K562 (cell line): ENCODE results near the gene NAPEPLD. TPM values are rescaled to one million over a fixed set of nuclear protein-coding genes. Genes with fewer than 3 reads are reported as not detected.
A peak's percentile ranks its signal among the peaks of the same experiment; 100 is the strongest.

Experiments used
- ETS2 ChIP-seq: IDR thresholded peaks from 2 replicates; pipeline ENCODE4 v1.6.1; 2016; ENCODE audit warnings: borderline replicate concordance, missing genetic modification characterization, mild to moderate bottlenecking, moderate library complexity, missing compliant biosample characterization; ENCODE audit not compliant: poor library complexity, severe bottlenecking
- polyA plus RNA-seq, 8 experiments: library from polyadenylated mRNA; depleted of rRNA in 4 of 8; stranded (reverse) in 5 of 8; unstranded in 3 of 8; fragments of >200 nt; fragmentation: Nextera tagmentation in 2 of 8; fragmentation: Illumina TruSeq in 1 of 8; extraction: Ambion mirVana in 2 of 8; extraction: Trizol in 1 of 8; gene quantifications; 2 replicates each; pipeline versions ENCODE4 v1.2.1 to v1.2.3, GENCODE V29; 2011 to 2014; ENCODE audit warnings: inconsistent platforms in 1 of 8, missing spikeins in 1 of 8
- total RNA-seq, 7 experiments: library from RNA; depleted of rRNA in 6 of 7; stranded (reverse); fragments of >200 nt in 6 of 7; fragmentation: Illumina TruSeq in 2 of 7; extraction: Trizol in 2 of 7; gene quantifications; 2 replicates each; pipeline versions ENCODE4 v1.2.1 to v1.2.3, GENCODE V29; 2011 to 2021; ENCODE audit warnings: low replicate concordance in 1 of 7
- TF ChIP-seq, protein P1 (sequence below), 2 experiments: fragments of 450-650 bp in 1 of 2; sonication (generic) in 1 of 2; formaldehyde crosslinking in 1 of 2; IDR thresholded peaks; 2 replicates each; pipeline versions ENCODE4 v1.7.1 to v1.9.0; 2016 to 2022; ENCODE audit warnings: inconsistent platforms in 1 of 2, mild to moderate bottlenecking in 1 of 2, missing genetic modification reagents in 1 of 2
- TF ChIP-seq, protein P2 (sequence below): fragments of 450-650 bp; IDR thresholded peaks from 2 replicates; pipeline ENCODE4 v1.6.1; 2016; ENCODE audit warnings: mild to moderate bottlenecking, moderate library complexity

The NAPEPLD gene
- total and polyA plus RNA-seq, 9 of the 15 experiments (the other 6 are each of a cell fraction or from before 2014, with no cell fraction given): 3.2 to 11.0 (median 7.5) TPM

DNA sequence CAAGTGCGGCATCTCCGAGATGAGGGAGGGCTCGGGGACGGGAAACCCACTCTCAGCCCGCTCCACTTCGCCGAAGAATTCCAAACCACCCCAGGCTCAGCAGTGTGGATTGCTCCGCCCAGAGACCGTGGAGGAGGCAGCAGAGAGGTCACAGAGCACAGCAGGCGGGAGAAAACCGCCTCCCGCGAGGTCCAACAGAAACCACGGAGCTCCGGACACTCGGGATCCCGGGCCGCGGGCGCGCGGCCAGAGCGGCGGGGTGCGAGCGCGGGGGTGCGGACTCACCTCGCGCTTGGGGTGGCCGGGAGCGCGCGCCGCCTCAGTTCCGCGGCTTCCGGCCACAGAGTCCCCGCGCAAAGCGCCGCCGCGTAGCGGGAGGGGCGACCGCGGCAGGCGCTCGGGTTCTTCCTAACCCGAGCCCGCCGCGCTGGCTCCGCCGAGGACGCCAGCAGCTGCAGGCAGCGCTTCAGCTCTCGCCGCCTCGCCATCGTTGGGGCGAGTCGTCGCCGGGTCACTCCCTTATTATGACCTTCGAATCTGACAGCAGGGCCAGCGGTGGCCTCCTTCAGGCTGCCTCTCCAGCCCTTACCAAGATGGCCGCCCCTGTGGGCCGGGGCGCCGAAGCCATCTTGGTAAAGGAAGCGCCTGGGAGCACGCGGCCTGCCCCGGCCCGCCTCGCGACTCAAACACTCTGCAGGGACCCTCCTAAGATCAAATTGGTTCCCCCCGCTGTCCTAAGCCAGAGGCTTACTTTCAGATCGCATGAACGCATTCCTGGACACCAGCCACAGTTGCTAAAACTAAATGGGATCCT, at the start of gene NAPEPLD (continued):
- TF ChIP-seq, protein P1, sequence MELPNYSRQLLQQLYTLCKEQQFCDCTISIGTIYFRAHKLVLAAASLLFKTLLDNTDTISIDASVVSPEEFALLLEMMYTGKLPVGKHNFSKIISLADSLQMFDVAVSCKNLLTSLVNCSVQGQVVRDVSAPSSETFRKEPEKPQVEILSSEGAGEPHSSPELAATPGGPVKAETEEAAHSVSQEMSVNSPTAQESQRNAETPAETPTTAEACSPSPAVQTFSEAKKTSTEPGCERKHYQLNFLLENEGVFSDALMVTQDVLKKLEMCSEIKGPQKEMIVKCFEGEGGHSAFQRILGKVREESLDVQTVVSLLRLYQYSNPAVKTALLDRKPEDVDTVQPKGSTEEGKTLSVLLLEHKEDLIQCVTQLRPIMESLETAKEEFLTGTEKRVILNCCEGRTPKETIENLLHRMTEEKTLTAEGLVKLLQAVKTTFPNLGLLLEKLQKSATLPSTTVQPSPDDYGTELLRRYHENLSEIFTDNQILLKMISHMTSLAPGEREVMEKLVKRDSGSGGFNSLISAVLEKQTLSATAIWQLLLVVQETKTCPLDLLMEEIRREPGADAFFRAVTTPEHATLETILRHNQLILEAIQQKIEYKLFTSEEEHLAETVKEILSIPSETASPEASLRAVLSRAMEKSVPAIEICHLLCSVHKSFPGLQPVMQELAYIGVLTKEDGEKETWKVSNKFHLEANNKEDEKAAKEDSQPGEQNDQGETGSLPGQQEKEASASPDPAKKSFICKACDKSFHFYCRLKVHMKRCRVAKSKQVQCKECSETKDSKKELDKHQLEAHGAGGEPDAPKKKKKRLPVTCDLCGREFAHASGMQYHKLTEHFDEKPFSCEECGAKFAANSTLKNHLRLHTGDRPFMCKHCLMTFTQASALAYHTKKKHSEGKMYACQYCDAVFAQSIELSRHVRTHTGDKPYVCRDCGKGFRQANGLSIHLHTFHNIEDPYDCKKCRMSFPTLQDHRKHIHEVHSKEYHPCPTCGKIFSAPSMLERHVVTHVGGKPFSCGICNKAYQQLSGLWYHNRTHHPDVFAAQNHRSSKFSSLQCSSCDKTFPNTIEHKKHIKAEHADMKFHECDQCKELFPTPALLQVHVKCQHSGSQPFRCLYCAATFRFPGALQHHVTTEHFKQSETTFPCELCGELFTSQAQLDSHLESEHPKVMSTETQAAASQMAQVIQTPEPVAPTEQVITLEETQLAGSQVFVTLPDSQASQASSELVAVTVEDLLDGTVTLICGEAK (IDR thresholded peaks at IDR 0.05): peak; percentile 73
- TF ChIP-seq, protein P1 (CRISPR knock-in tag; IDR thresholded peaks at IDR 0.05): no peak
- peak; percentile 74 for TF ChIP-seq ETS2 (tag)
- TF ChIP-seq, protein P2, sequence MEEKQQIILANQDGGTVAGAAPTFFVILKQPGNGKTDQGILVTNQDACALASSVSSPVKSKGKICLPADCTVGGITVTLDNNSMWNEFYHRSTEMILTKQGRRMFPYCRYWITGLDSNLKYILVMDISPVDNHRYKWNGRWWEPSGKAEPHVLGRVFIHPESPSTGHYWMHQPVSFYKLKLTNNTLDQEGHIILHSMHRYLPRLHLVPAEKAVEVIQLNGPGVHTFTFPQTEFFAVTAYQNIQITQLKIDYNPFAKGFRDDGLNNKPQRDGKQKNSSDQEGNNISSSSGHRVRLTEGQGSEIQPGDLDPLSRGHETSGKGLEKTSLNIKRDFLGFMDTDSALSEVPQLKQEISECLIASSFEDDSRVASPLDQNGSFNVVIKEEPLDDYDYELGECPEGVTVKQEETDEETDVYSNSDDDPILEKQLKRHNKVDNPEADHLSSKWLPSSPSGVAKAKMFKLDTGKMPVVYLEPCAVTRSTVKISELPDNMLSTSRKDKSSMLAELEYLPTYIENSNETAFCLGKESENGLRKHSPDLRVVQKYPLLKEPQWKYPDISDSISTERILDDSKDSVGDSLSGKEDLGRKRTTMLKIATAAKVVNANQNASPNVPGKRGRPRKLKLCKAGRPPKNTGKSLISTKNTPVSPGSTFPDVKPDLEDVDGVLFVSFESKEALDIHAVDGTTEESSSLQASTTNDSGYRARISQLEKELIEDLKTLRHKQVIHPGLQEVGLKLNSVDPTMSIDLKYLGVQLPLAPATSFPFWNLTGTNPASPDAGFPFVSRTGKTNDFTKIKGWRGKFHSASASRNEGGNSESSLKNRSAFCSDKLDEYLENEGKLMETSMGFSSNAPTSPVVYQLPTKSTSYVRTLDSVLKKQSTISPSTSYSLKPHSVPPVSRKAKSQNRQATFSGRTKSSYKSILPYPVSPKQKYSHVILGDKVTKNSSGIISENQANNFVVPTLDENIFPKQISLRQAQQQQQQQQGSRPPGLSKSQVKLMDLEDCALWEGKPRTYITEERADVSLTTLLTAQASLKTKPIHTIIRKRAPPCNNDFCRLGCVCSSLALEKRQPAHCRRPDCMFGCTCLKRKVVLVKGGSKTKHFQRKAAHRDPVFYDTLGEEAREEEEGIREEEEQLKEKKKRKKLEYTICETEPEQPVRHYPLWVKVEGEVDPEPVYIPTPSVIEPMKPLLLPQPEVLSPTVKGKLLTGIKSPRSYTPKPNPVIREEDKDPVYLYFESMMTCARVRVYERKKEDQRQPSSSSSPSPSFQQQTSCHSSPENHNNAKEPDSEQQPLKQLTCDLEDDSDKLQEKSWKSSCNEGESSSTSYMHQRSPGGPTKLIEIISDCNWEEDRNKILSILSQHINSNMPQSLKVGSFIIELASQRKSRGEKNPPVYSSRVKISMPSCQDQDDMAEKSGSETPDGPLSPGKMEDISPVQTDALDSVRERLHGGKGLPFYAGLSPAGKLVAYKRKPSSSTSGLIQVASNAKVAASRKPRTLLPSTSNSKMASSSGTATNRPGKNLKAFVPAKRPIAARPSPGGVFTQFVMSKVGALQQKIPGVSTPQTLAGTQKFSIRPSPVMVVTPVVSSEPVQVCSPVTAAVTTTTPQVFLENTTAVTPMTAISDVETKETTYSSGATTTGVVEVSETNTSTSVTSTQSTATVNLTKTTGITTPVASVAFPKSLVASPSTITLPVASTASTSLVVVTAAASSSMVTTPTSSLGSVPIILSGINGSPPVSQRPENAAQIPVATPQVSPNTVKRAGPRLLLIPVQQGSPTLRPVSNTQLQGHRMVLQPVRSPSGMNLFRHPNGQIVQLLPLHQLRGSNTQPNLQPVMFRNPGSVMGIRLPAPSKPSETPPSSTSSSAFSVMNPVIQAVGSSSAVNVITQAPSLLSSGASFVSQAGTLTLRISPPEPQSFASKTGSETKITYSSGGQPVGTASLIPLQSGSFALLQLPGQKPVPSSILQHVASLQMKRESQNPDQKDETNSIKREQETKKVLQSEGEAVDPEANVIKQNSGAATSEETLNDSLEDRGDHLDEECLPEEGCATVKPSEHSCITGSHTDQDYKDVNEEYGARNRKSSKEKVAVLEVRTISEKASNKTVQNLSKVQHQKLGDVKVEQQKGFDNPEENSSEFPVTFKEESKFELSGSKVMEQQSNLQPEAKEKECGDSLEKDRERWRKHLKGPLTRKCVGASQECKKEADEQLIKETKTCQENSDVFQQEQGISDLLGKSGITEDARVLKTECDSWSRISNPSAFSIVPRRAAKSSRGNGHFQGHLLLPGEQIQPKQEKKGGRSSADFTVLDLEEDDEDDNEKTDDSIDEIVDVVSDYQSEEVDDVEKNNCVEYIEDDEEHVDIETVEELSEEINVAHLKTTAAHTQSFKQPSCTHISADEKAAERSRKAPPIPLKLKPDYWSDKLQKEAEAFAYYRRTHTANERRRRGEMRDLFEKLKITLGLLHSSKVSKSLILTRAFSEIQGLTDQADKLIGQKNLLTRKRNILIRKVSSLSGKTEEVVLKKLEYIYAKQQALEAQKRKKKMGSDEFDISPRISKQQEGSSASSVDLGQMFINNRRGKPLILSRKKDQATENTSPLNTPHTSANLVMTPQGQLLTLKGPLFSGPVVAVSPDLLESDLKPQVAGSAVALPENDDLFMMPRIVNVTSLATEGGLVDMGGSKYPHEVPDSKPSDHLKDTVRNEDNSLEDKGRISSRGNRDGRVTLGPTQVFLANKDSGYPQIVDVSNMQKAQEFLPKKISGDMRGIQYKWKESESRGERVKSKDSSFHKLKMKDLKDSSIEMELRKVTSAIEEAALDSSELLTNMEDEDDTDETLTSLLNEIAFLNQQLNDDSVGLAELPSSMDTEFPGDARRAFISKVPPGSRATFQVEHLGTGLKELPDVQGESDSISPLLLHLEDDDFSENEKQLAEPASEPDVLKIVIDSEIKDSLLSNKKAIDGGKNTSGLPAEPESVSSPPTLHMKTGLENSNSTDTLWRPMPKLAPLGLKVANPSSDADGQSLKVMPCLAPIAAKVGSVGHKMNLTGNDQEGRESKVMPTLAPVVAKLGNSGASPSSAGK: peak; percentile 98
